MM.1S (cell line): ENCODE results near the gene SYNE1.

Source experiments
- CTCF ChIP-seq: fragments of 300-600 bp; sonication (generic); IDR thresholded peaks from 2 replicates; pipeline ENCODE4 v1.5.1; 2016; ENCODE audit warnings: antibody characterized with exemption, low read length, mixed read lengths
- EZH2 ChIP-seq: fragments of 300-600 bp; sonication (generic); optimal IDR thresholded peaks from 2 replicates; pipeline ENCODE3; 2017; ENCODE audit warnings: low read depth, mild to moderate bottlenecking, antibody characterized with exemption, low read length, mixed read lengths

GRCh38 chr6:152557502-152557901 is 79.7 kb downstream of the SYNE1 start:
- no peak for TF ChIP-seq EZH2
- TF ChIP-seq CTCF: no peak
